GM18951 (cell line): ENCODE data around the gene IL11.
A peak's percentile ranks its signal among the peaks of the same experiment; 100 is the strongest.

Experiments
- POLR2A ChIP-seq: IDR thresholded peaks from 4 replicates; pipeline ENCODE4 v1.6.1; 2011; ENCODE audit warnings: mild to moderate bottlenecking; ENCODE audit not compliant: insufficient read length, insufficient read depth; ENCODE audit errors: extremely low read depth
- in situ Hi-C: fragments of 300-500 bp; cut with MboI; formaldehyde crosslinking; loops from one replicate; pipeline ENCODE4 v1.12.0; 2022; ENCODE audit warnings: low sequenced_read_pairs, mixed read lengths, inconsistent platforms; ENCODE audit not compliant: unreplicated experiment

Gene IL11

GRCh38 chr19:55370305-55370988, at the start of gene IL11:
IL11 (minus strand) TSS chr19:55370463; CDS start chr19:55370310, 153 bp downstream.
- no peak for TF ChIP-seq POLR2A

GRCh38 chr19:55419624-55420236, 49.5 kb upstream of the IL11 start:
- in situ Hi-C loops: loop anchor here (25.0 kb wide), 1 partner anchor 532 kb away; no protein-coding TSS in a partner anchor
- TF ChIP-seq POLR2A: no peak

More at GRCh38 chr19:55370305-55370988, at the start of gene IL11:
- in situ Hi-C loops: no loop called here

GRCh38 chr19:55419103-55419502, 48.8 kb upstream of the IL11 start:
- in situ Hi-C loops: loop anchor here (25.0 kb wide), 1 partner anchor 532 kb away; no protein-coding TSS in a partner anchor
- TF ChIP-seq POLR2A: no peak

- no peak for TF ChIP-seq POLR2A
- in situ Hi-C loops: loop anchor here (25.0 kb wide), 1 partner anchor 531 kb away; no protein-coding TSS in a partner anchor
Observed at GRCh38 chr19:55418185-55418584, 47.9 kb upstream of the IL11 start.

- no peak for TF ChIP-seq POLR2A
- in situ Hi-C loops: loop anchor here (25.0 kb wide), 1 partner anchor 523 kb away; no protein-coding TSS in a partner anchor
Observed at GRCh38 chr19:55410168-55410567, 39.9 kb upstream of the IL11 start.

GRCh38 chr19:55409179-55409578, 38.9 kb upstream of the IL11 start:
- in situ Hi-C loops: loop anchor here (25.0 kb wide), 1 partner anchor 522 kb away; no protein-coding TSS in a partner anchor

- in situ Hi-C loops: loop anchor here (25.0 kb wide), 1 partner anchor 521 kb away; no protein-coding TSS in a partner anchor
- no peak for TF ChIP-seq POLR2A
Observed at GRCh38 chr19:55408533-55408872, 38.2 kb upstream of the IL11 start.

- TF ChIP-seq POLR2A: peak; percentile 31
- in situ Hi-C loops: loop anchor here (25.0 kb wide), 1 partner anchor 521 kb away; no protein-coding TSS in a partner anchor
Observed at GRCh38 chr19:55407800-55408532, 37.7 kb upstream of the IL11 start.

- peak; percentile 100 for TF ChIP-seq POLR2A
- in situ Hi-C loops: loop anchor here (25.0 kb wide), 1 partner anchor 520 kb away; no protein-coding TSS in a partner anchor
Observed at GRCh38 chr19:55407550-55407799, 37.2 kb upstream of the IL11 start, which contains the start of gene UBE2S. UBE2S (minus strand) TSS chr19:55407788; CDS start chr19:55407589, 199 bp downstream.

GRCh38 chr19:55406826-55407549, 36.7 kb upstream of the IL11 start:
- in situ Hi-C loops: loop anchor here (25.0 kb wide), 1 partner anchor 520 kb away; no protein-coding TSS in a partner anchor
- no peak for TF ChIP-seq POLR2A

- in situ Hi-C loops: loop anchor here (25.0 kb wide), 1 partner anchor 519 kb away; no protein-coding TSS in a partner anchor
- TF ChIP-seq POLR2A: no peak
Observed at GRCh38 chr19:55406091-55406825, 36.0 kb upstream of the IL11 start.

- in situ Hi-C loops: loop anchor here (25.0 kb wide), 1 partner anchor 518 kb away; no protein-coding TSS in a partner anchor
- no peak for TF ChIP-seq POLR2A
Observed at GRCh38 chr19:55405638-55406037, 35.4 kb upstream of the IL11 start.
